Measurements from ENCODE around the gene DSEL. TPM values are rescaled to one million over a fixed set of nuclear protein-coding genes. Genes with fewer than 3 reads are reported as not detected.

The DSEL gene
- total RNA-seq, 3 donors from 2014 or later (not counting 1 experiment from before 2014, with no cell fraction given), result 0.11 to 0.38 (median 0.12) TPM

DNA sequence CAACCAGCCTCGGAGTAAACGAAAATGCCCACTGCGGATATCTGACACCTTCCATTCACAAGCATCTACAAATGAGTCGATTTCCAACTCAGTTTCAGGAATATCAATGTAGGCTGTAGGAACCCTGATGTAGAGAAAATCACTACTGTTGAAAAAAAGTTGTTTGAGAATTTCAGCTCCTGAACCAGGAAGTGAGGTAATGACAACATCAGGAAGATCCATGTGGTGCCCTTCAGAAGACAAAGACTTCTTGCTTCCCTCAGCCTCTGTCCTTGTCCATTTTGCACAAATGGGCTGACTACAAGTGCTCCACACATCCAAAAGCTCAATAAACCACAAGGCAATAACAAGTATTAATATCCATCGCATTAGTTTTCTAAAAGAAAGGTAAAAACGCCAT lies 4.7 kb downstream of the DSEL start:
- Mint-ChIP-seq H3K27me3 (ENCODE audit: low read depth in 2 of 2) (no peaks in the 10 kb centered on the region), H3K27ac (no peak overlapping the region), H3K4me1 (peaks cover 2 to 14% of the 10 kb centered on the region in 2 donors), H3K36me3 (no peaks in the 10 kb centered on the region), H3K4me3 (no peak overlapping the region), H3K9me3 (no peaks in the 10 kb centered on the region)
- intact Hi-C loops (cut with micrococcal nuclease), result no loop called here
- H3K36me3 ChIP-seq (ENCODE audit: control insufficient read depth, insufficient read depth, low read length), result no peaks in the 10 kb centered on the region
- no peak overlapping the region for H3K4me3 ChIP-seq (ENCODE audit: low read length)
- no peak for ATAC-seq
- DNase-seq, result no peak
- TF ChIP-seq, protein P1, sequence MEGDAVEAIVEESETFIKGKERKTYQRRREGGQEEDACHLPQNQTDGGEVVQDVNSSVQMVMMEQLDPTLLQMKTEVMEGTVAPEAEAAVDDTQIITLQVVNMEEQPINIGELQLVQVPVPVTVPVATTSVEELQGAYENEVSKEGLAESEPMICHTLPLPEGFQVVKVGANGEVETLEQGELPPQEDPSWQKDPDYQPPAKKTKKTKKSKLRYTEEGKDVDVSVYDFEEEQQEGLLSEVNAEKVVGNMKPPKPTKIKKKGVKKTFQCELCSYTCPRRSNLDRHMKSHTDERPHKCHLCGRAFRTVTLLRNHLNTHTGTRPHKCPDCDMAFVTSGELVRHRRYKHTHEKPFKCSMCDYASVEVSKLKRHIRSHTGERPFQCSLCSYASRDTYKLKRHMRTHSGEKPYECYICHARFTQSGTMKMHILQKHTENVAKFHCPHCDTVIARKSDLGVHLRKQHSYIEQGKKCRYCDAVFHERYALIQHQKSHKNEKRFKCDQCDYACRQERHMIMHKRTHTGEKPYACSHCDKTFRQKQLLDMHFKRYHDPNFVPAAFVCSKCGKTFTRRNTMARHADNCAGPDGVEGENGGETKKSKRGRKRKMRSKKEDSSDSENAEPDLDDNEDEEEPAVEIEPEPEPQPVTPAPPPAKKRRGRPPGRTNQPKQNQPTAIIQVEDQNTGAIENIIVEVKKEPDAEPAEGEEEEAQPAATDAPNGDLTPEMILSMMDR (IDR thresholded peaks at IDR 0.05), result no peak
- H3K4me1 ChIP-seq (ENCODE audit: control insufficient read depth, insufficient read depth, low read length), result peaks cover 6% of the 10 kb centered on the region
- H3K27ac ChIP-seq (ENCODE audit: low read length), result no peak overlapping the region
- 84% methylated on average over 6 of the region's 6 CpGs for WGBS (ENCODE audit: insufficient coverage)
- no peaks in the 10 kb centered on the region for H3K27me3 ChIP-seq (ENCODE audit: control insufficient read depth, insufficient read depth, low read length)
- no peaks in the 10 kb centered on the region for H3K9me3 ChIP-seq (ENCODE audit: control insufficient read depth, insufficient read depth, low read length)

DNA sequence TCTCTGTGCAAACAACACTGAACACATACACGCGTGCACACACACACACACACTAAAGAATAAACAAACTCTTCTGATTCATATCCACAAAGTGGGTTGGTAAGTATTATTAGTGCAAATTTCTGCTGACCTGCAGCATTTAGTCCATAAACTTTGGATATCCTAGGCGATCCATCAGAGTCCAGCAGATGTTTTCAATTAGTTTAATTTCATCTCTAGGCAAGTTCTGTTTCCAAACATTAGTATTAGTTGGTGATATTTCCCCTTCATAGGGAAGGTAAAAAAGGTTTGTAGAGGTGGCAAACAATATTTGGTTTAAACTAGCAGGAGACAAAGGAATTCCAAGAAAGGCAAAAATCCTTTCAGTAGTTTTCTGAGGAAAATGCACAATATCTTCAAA lies 5.7 kb downstream of the DSEL start:
- H3K36me3 Mint-ChIP-seq, result no peaks in the 10 kb centered on the region
- no peak for ATAC-seq
- H3K4me3 Mint-ChIP-seq, result no peak overlapping the region
- no peaks in the 10 kb centered on the region for H3K9me3 ChIP-seq (ENCODE audit: control insufficient read depth, insufficient read depth, low read length)
- H3K27me3 Mint-ChIP-seq (ENCODE audit: low read depth in 2 of 2), result no peaks in the 10 kb centered on the region
- no peak overlapping the region for H3K4me3 ChIP-seq (ENCODE audit: low read length)
- TF ChIP-seq, protein P1 (IDR thresholded peaks at IDR 0.05), result no peak
- peaks cover 0 to 6% of the 10 kb centered on the region in 2 donors for H3K4me1 Mint-ChIP-seq
- intact Hi-C loops (cut with micrococcal nuclease), result no loop called here
- H3K27ac ChIP-seq (ENCODE audit: low read length), result no peak overlapping the region
- H3K27me3 ChIP-seq (ENCODE audit: control insufficient read depth, insufficient read depth, low read length), result no peaks in the 10 kb centered on the region
- H3K27ac Mint-ChIP-seq, result no peak overlapping the region
- H3K36me3 ChIP-seq (ENCODE audit: control insufficient read depth, insufficient read depth, low read length), result no peaks in the 10 kb centered on the region
- peaks cover under 1% of the 10 kb centered on the region for H3K4me1 ChIP-seq (ENCODE audit: control insufficient read depth, insufficient read depth, low read length)
- DNase-seq, result no peak
- WGBS (ENCODE audit: insufficient coverage), result no CpG with 5 or more reads among the region's 3 CpGs
- no peaks in the 10 kb centered on the region for H3K9me3 Mint-ChIP-seq

DNA sequence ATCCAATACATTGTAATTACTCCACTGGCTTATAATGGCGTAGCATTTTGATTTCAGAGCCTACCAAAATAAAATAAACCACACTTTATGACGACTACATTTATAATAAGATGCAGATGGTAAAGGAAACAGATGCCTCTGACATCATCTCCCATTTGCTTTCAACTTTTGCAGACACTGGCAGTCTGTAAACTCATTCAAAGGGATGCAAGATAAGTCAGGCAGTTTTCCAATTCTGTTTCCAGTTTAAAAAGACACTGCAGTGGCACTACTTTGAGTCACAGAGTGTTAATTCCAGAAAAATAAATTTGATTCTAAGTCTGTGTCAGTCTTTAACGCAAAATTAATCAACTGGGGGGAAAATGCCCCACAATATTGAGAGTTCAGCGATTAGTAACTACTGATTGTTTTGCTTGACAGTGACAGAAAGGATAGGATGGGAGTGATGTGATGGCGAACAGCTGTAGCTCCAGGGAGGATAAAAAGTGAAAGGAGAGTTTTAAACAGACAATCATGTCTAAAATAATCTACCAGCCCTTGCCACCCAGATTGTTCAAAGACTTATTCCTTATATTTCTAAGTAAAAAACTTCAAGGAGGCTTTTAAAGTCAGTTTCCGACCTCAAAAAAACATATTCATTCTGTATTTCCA lies 6.7 kb downstream of the DSEL start:
- intact Hi-C loops (cut with micrococcal nuclease), result no loop called here
- H3K4me3 Mint-ChIP-seq, result no peak overlapping the region
- Histone ChIP-seq H3K36me3 (ENCODE audit: control insufficient read depth, insufficient read depth, low read length) (no peaks in the 10 kb centered on the region), H3K27ac (ENCODE audit: low read length) (no peak overlapping the region), H3K9me3 (ENCODE audit: control insufficient read depth, insufficient read depth, low read length) (no peaks in the 10 kb centered on the region), H3K4me3 (ENCODE audit: low read length) (no peak overlapping the region), H3K27me3 (ENCODE audit: control insufficient read depth, insufficient read depth, low read length) (peaks cover 2% of the 10 kb centered on the region), H3K4me1 (ENCODE audit: control insufficient read depth, insufficient read depth, low read length) (no peaks in the 10 kb centered on the region)
- ATAC-seq (no peak), DNase-seq (no peak)
- no peaks in the 10 kb centered on the region for H3K4me1 Mint-ChIP-seq
- no peaks in the 10 kb centered on the region for H3K36me3 Mint-ChIP-seq
- WGBS (ENCODE audit: insufficient coverage), result 83% methylated on average over 3 of the region's 6 CpGs
- TF ChIP-seq, protein P1 (IDR thresholded peaks at IDR 0.05), result no peak
- H3K9me3 Mint-ChIP-seq, result no peaks in the 10 kb centered on the region
- no peak overlapping the region for H3K27ac Mint-ChIP-seq
- H3K27me3 Mint-ChIP-seq (ENCODE audit: low read depth in 2 of 2), result no peaks in the 10 kb centered on the region

DNA sequence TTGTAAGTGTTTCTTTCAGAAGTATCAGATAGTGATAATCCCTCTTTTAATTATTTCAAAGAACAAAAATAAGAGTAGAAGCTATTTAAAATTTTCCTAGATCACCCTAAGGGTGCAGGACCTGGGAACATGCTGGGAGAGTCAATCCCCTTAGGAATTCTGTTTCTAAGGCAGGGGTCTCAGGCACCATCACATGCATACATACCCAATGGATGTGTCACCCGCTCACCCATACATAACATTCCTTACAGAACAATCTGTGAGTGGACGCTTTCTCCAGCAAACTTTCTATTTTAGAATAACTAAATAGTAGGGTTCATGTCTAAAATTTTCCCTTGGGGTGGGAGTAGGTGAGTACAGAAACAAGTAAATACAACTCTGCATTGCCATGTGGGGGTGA lies 8.4 kb downstream of the DSEL start:
- no peak for DNase-seq
- Histone ChIP-seq H3K27ac (ENCODE audit: low read length) (no peak overlapping the region), H3K4me1 (ENCODE audit: control insufficient read depth, insufficient read depth, low read length) (no peaks in the 10 kb centered on the region), H3K9me3 (ENCODE audit: control insufficient read depth, insufficient read depth, low read length) (no peaks in the 10 kb centered on the region), H3K36me3 (ENCODE audit: control insufficient read depth, insufficient read depth, low read length) (no peaks in the 10 kb centered on the region), H3K4me3 (ENCODE audit: low read length) (no peak overlapping the region), H3K27me3 (ENCODE audit: control insufficient read depth, insufficient read depth, low read length) (peaks cover 2% of the 10 kb centered on the region)
- Mint-ChIP-seq H3K36me3 (no peaks in the 10 kb centered on the region), H3K4me1 (no peaks in the 10 kb centered on the region), H3K27ac (no peak overlapping the region), H3K9me3 (no peaks in the 10 kb centered on the region), H3K4me3 (no peak overlapping the region), H3K27me3 (ENCODE audit: low read depth in 2 of 2) (no peaks in the 10 kb centered on the region)
- no peak for ATAC-seq
- TF ChIP-seq, protein P1 (IDR thresholded peaks at IDR 0.05), result no peak
- intact Hi-C loops (cut with micrococcal nuclease), result no loop called here
- no CpG with 5 or more reads among the region's 2 CpGs for whole genome bisulfite sequencing (ENCODE audit: insufficient coverage)
